Measurements from ENCODE around the gene IZUMO4.

Gene IZUMO4

GRCh38 chr19:2096480-2097202, at the start of gene IZUMO4:
Gene IZUMO4, plus strand, starts transcription at chr19:2096915. Its CDS starts 31 bp downstream, at chr19:2096946.
- peak; percentile 35 for FAIRE-seq
- peak; percentile 97 for DNase-seq (ENCODE audit: low spot score)

DNA sequence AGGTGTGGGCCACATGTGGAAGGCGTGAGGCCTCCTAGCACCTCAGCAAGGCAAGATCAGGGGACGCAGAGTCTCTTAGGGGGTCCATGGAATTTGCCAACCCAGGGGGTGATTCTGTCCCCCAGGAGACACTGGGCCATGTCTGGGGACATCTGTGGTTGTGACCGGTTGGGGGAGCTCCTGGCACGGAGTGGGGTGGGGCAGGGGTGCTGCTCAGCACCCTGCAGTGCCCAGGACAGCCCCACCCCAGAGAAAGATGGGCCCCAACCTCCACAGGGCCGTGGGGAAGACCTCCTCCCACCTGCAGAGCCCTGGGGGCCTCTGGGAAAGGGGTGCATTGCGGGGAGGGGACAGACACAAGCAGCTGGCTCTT, 49.7 kb upstream of the IZUMO4 start:
- FAIRE-seq (no peak), DNase-seq (ENCODE audit: low spot score) (no peak)

- peak; percentile 9 for FAIRE-seq
These were observed 49.1 kb upstream of the IZUMO4 start for GRCh38 chr19:2047449-2048103.

GRCh38 chr19:2048104-2048958, 48.4 kb upstream of the IZUMO4 start:
- FAIRE-seq (no peak), DNase-seq (ENCODE audit: low spot score) (no peak)

More at GRCh38 chr19:2047449-2048103, 49.1 kb upstream of the IZUMO4 start:
- peak; percentile 26 for DNase-seq (ENCODE audit: low spot score)

- no peak for FAIRE-seq
- no peak for DNase-seq (ENCODE audit: low spot score)
These were observed 47.6 kb upstream of the IZUMO4 start for GRCh38 chr19:2048959-2049740.

GRCh38 chr19:2049741-2050348, 46.9 kb upstream of the IZUMO4 start:
- no peak for FAIRE-seq
- DNase-seq (ENCODE audit: low spot score): peak; percentile 49

- FAIRE-seq (no peak), DNase-seq (ENCODE audit: low spot score) (peak; percentile 12)
These were observed 46.2 kb upstream of the IZUMO4 start for GRCh38 chr19:2050349-2050990.

DNA sequence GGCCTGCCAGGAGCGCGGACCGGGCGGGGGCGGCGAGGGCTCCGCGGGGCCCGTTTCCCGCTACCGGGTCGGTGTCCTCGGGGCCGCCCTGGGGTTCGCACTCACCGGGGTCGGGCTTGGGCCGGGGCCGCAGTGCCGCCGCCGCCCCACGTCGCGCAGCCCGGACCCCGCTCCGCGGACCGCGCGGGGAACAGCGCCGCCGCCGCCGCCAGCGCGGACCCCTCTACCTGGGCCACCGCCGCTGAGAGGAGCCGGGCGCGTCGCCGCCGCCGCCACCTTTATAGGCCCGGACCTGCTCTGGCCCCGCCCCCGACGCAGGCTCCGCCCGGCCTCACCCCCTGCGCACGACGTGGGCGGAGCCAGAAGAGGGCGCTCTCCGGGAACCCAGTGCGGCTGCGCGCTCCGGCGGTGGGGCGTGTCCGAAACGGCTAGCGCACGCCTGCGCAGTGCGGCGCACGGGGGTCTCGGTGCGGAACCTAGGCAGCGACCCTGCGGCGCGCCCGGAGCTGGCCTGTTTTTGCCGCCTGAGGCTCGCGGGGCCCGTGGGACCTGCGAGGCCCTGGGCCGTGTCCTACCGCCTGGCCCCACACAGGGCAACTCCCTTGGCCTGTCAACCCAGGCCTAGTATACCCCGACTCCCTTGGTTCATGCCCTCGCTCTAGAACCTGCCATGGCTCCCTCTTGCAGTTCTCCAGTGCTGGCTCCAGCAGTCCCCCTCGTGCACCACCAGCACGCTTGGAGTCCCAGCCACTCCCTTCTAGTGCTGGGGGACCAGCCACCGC, 45.5 kb upstream of the IZUMO4 start, which contains the start of gene MKNK2:
TSS of gene MKNK2 (minus strand) at position 254 of the 782 bp plus-strand sequence. CDS start 393 bp downstream, outside the sequence.
- FAIRE-seq (peak; percentile 89), DNase-seq (ENCODE audit: low spot score) (peak; percentile 92)

- FAIRE-seq: no peak
- no peak for DNase-seq (ENCODE audit: low spot score)
These were observed 44.7 kb upstream of the IZUMO4 start for GRCh38 chr19:2051773-2052704.

- FAIRE-seq (no peak), DNase-seq (ENCODE audit: low spot score) (no peak)
These were observed 42.9 kb upstream of the IZUMO4 start for GRCh38 chr19:2053601-2054389.

GRCh38 chr19:2054763-2055162, 42.0 kb upstream of the IZUMO4 start:
- FAIRE-seq: no peak
- no peak for DNase-seq (ENCODE audit: low spot score)

- DNase-seq (ENCODE audit: low spot score): peak; percentile 40
- no peak for FAIRE-seq
These were observed 40.5 kb upstream of the IZUMO4 start for GRCh38 chr19:2055931-2056836.

DNA sequence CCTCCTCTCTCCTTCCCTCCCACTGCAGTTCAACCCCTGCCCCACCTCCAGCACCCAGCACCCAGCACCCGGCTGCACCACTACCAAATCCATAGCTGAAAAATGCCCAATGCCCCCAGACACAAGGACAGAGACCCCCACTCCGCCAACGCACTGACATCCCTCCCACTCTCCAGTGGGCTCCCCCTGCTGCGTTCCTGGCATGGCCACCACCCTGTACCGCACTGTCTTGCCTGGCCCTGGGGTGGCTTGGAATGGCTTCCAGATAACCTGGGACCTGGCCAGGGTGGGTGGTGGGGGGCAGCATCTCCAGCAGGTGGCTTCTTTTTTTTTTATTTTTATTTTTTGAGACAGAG, 39.9 kb upstream of the IZUMO4 start:
- no peak for FAIRE-seq
- DNase-seq (ENCODE audit: low spot score): no peak

- DNase-seq (ENCODE audit: low spot score): no peak
- FAIRE-seq: no peak
These were observed 38.9 kb upstream of the IZUMO4 start for GRCh38 chr19:2057484-2058469.

All from urothelium cell line (cell line).